NOMO-1 treated with dmso at 0.1 percent for 144 hours (cell line): ENCODE results near the gene EMILIN3.

ENCODE experiments used
- DNase-seq: peaks from one replicate; lab custom pipeline; 2025; ENCODE audit not compliant: unreplicated experiment; lab: John Stamatoyannopoulos, UW

Gene EMILIN3

GRCh38 chr20:41366546-41367392 lies at the start of gene EMILIN3:
EMILIN3 (minus strand) TSS chr20:41366818; CDS start chr20:41366634, 184 bp downstream.
- no peak for DNase-seq

DNA sequence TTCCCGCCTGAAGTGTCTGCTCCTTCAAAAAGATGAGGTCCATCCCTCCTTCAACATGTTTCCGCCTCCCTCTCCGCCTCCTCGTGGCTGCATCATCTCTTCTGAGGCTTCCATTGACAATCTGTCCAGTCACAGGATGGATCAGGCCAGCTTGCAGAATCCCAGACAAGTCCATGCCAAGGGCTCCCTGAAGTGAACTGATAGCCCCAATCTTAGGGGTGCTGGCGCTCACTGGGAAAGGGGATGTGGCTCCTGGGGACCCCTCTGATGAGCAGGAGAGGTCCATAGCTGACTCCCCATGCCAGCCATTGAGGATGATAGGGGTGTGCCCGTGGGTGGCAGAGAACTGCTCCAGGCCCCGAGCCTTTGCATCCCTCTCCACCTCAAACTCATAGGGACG lies 48.6 kb upstream of the EMILIN3 start:
- no peak for DNase-seq

DNA sequence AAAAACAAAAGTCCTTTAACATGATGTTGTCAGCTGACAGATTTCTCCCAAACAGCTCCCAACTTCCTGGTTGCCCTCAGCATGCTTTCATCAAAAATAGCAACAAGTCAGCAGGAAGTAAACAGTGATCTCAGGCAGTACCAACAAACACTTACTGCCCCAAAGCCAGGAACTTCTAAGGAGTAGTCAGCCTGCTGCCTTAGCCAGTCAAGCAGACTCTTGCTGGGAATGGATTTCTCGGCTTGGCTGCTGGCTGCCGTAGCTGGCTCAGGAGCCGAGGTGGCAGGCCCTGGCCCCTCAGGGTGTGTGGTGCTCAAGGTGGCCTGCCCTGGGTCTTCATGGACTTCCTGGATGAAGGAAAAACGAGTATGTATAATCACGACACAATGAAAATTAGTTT lies 46.6 kb upstream of the EMILIN3 start:
- DNase-seq = no peak

GRCh38 chr20:41412324-41413120 lies 45.9 kb upstream of the EMILIN3 start:
- DNase-seq = no peak

- DNase-seq = peak; percentile 5
Measured at GRCh38 chr20:41411391-41411847, 44.8 kb upstream of the EMILIN3 start.

GRCh38 chr20:41408986-41409385 lies 42.4 kb upstream of the EMILIN3 start:
- DNase-seq = no peak

- no peak for DNase-seq
Measured at GRCh38 chr20:41408156-41408794, 41.7 kb upstream of the EMILIN3 start.

DNA sequence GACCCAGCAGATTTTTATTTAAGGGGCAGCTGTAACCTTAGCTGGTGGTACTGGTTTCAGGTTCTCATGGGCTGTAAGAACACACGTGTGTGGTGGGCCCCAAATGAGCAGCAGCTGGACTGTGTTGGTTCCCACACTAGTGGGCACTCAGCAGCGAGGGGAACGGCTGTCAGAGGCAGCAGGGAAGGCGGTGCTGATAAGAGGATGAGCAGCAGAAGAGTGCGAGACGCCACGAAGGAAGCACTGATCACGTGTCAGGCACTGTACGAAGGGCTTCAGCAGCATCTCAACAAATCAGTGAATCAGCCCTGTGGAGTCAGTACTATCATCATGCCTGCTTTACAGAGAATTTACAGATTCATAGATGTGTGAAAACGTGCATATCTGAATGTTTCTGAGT lies 41.0 kb upstream of the EMILIN3 start:
- no peak for DNase-seq

GRCh38 chr20:41406896-41407444 lies 40.4 kb upstream of the EMILIN3 start:
- DNase-seq = no peak

GRCh38 chr20:41406353-41406752 lies 39.7 kb upstream of the EMILIN3 start:
- DNase-seq = no peak

- DNase-seq = no peak
Measured at GRCh38 chr20:41405436-41405835, 38.8 kb upstream of the EMILIN3 start.

- DNase-seq = no peak
Measured at GRCh38 chr20:41403604-41404003, 37.0 kb upstream of the EMILIN3 start.

DNA sequence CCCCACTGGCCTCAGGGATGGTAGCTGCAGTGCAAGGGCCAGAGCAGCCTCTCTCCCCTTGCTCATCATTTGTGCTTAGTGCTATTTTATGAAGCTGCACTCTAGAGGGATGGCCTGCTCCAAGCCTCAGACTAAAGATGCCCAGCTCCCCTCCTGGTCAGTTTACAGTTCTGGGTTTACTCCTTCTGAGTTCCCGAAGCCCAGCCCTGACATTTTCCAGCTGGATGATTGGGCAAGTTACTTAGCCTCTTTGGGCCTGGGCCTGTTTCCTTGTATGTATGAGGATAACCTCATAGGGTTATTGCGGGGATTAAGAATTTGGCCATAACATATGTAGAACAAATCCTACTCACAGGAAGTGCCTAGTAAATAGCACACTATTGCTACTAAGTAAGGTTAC lies 31.8 kb upstream of the EMILIN3 start:
- no peak for DNase-seq

DNA sequence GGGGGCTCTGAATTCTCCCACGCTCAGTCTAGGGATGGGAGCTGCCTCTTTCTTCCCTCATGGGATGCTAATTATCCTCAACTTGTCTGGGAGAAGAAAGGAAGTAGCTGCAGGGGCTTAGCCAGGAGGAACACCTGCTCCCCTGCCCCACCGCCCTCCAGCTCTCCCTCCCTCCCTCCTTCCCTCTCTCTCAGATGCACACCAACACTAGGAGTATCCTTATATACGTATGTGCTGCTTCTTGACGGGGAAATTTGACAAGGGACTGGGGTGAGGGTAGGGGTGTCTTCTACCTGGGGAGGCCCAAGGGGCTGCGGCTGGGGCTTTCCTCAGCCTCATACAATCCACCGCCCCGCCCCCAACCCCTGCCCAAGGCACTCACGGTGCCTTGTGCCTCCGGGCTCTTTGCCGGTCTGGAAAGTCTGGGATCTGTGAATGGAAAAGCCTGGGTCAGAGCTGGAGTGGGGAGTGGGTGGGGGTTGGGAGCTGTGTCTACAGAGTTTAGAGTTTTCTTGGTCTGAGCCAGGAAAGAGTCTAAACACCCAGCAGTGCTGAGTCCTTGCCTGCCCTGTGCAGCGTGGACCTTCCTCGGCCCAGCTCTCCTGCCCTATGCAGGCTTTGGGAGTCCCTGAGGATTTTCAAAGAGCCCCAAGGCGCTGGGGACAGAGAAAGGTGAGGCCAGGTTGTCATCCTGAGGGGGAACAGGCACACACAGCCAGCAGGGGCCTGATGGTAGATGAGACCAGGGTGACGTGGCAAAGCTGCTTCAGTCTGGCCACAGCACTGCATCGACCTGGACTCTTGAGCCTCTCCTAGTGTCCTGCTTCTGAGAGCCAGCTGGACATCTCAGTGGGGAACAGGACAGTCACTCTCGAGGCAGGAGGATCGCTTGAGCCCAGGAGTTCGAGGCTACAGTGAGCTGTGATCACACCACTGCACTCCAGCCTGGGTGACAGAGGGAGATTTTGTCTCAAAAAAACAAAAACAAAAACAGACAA lies 29.3 kb upstream of the EMILIN3 start:
- DNase-seq = no peak

GRCh38 chr20:41394931-41395666 lies 28.5 kb upstream of the EMILIN3 start:
- no peak for DNase-seq

GRCh38 chr20:41394081-41394480 lies 27.5 kb upstream of the EMILIN3 start:
- DNase-seq = no peak

DNA sequence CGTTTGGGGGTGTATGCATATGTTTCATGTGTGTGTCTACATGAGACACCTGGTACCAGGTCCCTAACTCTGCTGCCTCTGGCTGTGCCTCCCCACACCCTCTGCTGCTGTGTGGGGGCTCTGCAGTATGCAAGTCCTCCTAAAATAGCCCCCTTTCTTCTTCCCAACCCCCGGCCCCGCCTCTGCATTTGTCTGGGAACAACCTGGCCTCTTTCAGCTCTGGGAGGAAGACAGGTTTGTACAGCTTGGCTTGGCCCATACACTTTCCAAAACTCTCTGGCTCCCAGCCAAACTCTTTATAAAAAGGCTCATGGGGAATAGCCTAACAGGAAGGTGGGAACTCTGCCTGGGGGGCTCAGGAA lies 27.1 kb upstream of the EMILIN3 start:
- DNase-seq = no peak

- no peak for DNase-seq
Measured at GRCh38 chr20:41392871-41393704, 26.5 kb upstream of the EMILIN3 start.

- DNase-seq = no peak
Measured at GRCh38 chr20:41392295-41392694, 25.7 kb upstream of the EMILIN3 start.
